NCI-H1417 treated with DMSO at 0.1 percent for 48 hours (cell line): Measurements from ENCODE around the gene RAET1E.
"Not testable (repeated sequence)": the region's sequence is repeated elsewhere in the genome, so short reads cannot be mapped to it uniquely, and the experiment has no call there.

ENCODE experiments used
- DNase-seq: peaks from one replicate; lab custom pipeline; 2025; lab: John Stamatoyannopoulos, UW

RAET1E gene

DNA sequence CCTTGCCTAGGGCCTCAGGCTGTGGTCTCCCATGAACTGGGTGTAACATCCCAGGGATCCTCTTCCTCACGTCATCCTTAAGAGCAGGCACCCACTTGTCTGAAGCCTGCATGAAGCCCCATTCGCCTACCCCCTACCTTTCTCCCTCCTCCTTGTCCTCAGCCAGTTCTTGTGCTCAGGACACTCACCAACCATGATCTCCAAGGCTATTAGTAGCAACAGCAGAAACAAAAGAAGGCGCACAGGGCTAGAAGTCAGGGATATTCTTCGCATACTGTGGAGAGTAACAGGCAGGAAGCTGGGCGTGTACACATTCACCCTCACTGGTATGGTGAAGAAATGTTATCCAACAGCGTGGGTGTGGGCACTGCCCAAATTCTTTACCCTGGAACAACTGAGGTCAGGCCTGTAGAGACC is 7.3 kb downstream of the RAET1E start:
- no peak for DNase-seq

- no peak for DNase-seq
Measured at GRCh38 chr6:149889326-149889725, 8.6 kb downstream of the RAET1E start.

- no peak for DNase-seq
Measured at GRCh38 chr6:149888659-149889058, 9.3 kb downstream of the RAET1E start.

DNA sequence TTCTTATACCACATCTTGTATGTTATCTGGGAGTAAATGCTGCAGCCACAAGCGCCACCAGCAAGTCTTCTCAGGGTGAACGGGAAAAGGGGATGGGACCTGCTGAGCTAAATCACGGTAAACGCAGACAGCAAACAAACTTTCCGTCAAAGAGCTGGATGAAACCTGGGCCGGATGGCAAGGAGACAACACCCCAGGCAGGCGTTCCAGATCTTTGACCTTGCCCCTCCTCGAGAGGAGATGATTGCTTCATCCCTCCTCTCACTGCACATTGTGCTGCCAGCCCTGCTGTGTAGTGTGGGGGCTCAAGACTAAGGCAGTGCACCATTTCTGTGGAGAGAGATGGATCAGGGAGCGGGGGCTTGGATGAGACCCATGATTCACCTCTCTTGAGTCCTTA is 9.8 kb downstream of the RAET1E start:
- DNase-seq: no peak

DNA sequence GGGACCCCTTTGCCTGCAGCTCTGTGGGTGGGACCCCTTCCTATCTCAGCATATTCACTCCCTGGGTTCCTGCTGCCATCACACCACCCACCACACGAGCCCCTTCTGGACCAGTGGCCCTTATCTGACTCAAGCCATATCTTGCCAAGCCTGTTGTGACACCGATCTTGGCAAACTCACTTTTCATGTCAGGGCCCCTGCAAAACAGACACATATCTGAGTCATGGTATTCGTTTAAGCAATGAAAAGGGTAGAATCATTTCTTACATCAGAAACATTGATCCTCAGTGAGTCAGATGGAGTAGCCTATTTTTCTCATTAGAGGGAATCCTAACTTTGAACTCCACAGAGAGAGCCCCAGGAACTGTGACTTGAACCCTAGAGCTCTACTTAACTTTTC is 10.6 kb downstream of the RAET1E start:
- DNase-seq: no peak

DNA sequence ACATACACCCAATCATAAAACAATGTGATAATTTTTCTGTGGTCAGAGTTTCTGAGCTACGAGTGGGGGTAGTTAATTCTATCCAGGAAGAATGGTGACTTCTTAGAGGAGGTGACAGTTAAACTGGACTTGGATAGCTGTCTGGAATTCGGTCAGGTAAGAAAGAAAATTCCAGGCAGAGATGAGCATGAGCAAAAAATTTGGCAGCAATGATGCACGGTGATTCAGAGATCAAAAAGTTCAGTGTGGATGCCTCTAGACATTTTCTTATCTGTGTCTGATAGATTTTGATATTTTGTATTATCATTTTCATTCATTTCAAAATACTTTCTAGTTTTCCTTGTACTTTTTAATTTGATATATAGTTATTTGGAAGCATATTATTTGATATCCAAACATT is 12.0 kb downstream of the RAET1E start:
- DNase-seq: no peak

- DNase-seq: no peak
Measured at GRCh38 chr6:149884617-149885016, 13.3 kb downstream of the RAET1E start.

- DNase-seq: no peak
Measured at GRCh38 chr6:149884215-149884614, 13.7 kb downstream of the RAET1E start.

DNA sequence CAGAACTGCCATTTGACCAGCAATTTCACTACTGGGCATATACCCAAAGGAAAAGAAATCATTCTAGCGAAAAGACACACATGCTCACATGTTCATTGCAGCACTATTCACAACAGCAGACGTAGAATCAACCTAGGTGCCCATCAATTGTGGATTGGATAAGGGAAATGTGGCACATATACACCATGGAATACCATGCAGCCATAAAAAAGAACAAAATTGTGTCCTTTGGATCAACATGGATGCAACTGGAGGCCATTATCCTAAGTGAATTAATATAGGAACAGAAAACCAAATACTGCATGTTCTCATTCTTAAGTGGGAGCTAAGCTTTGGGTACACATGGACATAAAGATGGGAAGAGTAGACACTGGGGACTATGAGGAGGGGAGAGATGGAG is 16.1 kb downstream of the RAET1E start:
- DNase-seq: no peak

DNA sequence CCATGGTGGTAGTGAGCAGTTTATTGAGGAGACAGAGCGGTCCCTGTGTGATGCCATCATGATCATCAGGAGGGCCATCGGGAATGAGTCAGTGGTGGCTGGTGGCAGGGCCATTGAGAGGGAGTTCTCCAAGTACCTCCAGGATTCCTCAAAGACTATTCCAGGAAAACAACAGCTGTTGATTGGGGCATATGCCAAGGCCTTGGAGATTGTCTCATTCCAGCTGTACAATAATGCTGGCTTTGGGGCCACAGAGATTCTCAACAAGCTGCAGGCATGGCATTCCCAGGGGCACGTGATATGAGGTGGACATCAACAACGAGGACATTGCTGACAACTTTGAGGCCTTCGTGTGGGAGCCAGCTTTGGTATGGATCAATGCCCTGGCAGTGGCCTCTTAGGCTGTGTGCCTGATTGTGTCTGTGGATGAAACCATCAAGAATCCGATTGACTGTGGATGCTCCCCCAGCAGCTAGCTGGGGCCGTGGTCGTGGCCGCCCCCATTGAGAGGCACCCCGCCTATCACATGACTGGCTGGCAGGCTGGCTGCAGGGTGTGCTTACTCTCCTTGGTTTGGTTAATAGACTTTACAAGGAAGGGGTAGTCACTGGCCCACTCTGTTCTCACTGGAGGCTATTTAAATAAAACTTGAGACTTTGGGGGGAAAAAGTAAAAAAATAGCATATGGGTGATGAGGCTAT is 16.7 kb downstream of the RAET1E start:
- no peak for DNase-seq

DNA sequence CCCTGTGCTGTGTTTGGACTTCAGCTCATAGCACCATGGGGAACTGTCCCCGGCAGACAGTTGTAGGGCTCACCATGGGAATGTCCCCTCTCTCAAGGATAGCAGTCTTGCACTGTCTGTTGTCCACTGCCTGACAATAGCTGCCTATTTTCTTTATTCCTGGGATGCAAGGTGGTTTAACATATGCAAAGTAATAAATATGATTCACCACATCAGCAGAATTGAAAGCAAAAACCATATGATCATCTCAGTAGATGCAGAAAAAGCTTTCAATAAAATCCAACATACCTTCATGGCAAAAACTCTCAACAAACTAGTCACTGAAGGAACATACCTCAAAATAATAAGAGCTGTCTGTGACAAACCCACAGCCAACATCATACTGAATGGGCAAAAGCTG is 20.3 kb downstream of the RAET1E start:
- DNase-seq: no peak

DNA sequence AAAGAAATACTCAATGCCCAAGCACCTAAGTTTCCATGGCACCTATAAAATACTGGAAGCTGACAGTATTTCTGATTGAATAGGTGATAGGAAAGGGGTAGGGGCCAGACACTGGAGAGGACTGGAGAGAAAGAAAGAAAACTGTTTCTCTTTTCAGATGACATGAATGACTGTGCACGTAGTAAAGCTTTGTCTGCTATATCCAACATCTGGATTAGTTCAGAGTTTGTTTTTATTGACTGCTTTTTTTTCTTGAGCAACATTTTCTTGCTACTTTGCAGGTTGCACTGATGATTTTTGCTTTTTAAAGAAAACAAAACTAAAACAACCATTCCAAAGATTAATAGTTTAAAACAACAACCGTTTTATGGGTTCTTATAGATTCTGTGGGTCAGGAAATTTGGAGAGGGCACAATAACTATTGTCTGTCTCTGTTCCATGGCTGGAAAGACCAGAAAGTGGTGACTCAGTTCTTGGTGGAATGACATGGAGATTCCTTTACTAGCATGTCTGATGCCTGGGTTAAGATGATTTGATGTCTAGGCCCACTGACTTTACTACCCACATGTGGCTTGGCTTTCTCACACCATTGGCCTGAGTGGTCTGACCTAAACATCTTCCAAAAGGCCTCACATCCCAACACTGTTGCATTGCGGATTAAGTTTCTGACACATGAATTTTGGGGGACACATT is 21.5 kb downstream of the RAET1E start:
- no peak for DNase-seq

DNA sequence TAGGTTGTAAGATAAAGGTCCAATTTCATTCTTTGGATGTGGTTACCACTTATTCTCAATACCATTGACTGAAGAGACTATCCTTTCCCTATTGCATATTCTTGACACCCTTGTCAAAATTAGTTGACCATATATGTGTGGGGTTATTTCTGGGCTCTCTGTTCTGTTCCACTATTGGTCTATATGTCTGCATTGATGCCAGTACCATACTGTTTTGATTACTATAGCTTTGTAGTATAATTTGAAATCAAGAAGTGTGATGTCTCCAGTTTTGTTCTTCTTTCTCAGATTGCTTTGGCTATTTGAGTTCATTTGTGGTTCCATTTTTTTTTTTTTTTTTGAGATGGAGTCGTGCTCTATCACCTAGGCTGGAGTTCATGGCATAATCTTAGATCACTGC is 25.7 kb downstream of the RAET1E start:
- no peak for DNase-seq

DNA sequence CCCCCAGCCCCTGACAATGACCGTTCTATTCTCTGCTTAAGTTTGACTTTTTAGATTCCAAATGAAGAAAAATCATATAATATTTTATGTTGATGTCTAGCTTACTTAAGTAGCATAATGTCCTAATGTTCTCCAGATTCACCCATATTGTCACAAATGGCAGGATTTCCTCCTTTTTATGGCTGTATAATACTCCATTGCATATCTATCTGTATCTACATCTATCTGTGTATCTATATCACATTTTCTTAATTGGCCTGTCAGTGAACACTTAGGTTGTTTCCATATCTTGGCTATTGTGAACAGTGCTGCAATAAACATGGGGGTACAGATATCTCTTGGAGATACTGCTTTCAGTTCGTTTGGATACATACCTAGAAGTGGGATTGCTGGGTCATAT is 26.7 kb downstream of the RAET1E start:
- DNase-seq: no peak

GRCh38 chr6:149869275-149869892 is 28.5 kb downstream of the RAET1E start:
- no peak for DNase-seq

- DNase-seq: no peak
Measured at GRCh38 chr6:149867876-149868640, 29.9 kb downstream of the RAET1E start.

- DNase-seq: peak; percentile 45
Measured at GRCh38 chr6:149864578-149865535, 33.1 kb downstream of the RAET1E start.

DNA sequence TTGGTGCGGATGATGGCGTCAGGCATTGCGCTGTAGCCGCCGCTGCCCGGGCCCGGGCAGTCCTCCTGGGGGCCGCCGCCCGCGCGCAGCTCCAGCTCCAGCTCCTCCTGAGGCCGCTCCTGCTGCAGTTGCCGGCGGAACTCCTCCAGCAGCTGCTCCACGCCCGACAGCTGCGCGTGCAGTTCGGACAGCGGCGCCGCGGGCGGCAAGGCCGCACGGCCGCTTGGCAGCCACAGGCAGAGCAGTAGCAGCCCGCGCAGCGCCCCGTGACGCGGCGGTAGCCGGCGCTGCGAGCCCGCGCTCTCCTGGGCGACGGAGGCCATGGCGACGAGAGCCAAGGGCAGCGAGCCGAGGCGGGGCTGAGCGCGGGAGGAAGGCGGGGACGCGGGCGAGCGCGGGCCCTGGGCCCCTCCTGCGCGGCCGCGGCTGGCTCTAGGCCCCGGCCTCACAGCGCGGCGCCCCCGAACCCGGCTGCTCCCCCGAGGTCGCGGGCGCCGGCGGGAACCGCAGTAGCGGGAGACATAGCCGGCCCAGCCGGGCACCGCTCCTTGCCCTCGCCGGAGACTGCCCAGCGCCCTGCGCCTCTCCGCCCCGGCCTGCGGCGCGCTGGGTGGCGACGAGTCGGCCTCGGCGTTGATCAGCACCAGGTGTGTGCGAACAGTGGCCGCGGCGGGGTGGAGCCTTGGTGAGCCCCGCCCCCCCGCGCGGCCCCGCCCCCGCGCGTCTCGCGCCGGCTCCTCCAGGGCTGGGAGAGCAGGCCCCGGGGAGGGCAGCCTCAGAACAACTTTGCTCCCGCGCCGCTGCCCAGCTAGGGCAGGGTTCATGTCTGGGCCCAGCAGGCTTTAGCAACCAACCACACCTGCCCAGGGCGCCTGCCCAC is 34.0 kb downstream of the RAET1E start, which contains the start of gene LRP11:
Gene LRP11 (minus strand): TSS at position 662 of the 880 bp plus-strand sequence. CDS start 339 bp downstream, at position 323.
- DNase-seq: no peak

DNA sequence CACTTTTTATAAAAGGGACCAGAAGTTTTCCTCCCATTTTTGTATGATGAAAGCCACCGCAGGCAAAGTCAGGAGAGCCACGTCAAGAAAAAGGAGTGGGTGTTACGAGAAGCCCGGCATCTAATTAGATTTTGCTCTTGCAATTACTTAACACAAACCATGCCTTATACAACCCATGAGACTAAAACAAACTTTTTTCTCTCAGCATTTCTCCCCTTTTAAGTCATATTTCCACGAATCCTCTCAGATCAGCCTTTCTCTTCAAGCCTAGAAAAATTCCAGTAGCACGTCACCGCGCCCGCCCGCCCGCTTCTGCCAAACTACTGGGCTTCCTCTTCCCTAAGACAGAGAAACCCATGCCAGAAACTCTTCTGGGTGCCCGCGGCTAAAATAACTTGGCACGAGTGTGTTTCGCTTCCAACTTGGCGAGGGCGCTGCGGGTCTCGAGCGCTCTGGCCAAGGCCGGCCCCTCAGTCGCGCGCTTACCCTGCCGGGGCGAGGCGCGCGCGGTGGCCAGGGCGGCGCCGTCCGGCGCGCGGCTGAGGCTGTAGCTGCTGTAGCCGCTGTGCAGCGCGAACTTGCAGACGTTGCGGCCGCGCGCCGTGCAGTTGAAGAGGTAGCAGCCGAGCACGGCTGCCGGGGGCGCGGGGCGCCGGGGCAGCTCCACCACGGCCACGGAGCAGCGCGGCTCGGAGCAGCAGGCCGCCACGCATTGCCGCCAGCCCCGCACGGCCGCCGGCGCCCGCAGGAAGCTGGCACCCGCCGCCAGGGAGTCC is 34.8 kb downstream of the RAET1E start:
- no peak for DNase-seq

GRCh38 chr6:149862424-149862738 is 35.5 kb downstream of the RAET1E start:
- not testable (repeated sequence) for DNase-seq
